Smooth muscle cell (in vitro differentiated cells): ENCODE measurements around the gene SEPTIN11. TPM values are rescaled to one million over a fixed set of nuclear protein-coding genes. Genes with fewer than 3 reads are reported as not detected.

Source experiments
- DNase-seq: peaks from one replicate; lab custom pipeline; 2025; ENCODE audit not compliant: unreplicated experiment; lab: John Stamatoyannopoulos, UW
- H2AFZ ChIP-seq: fragments of 200-600 bp; sonication (generic); 2 replicates; pipeline ENCODE4 v1.6.0; 2016; ENCODE audit warnings: antibody characterized with exemption, low read depth, mild to moderate bottlenecking
- H3F3A ChIP-seq: fragments of 200-600 bp; sonication (generic); 2 replicates; pipeline ENCODE4 v1.6.0; 2017; ENCODE audit warnings: antibody characterized with exemption, low read depth
- H3K27ac ChIP-seq: fragments of 200-600 bp; sonication (generic); 2 replicates; pipeline ENCODE4 v1.5.1; 2016; ENCODE audit warnings: low read depth, mild to moderate bottlenecking
- H3K27me3 ChIP-seq: fragments of 200-600 bp; sonication (generic); 2 replicates; pipeline ENCODE4 v1.6.1; 2016; ENCODE audit warnings: low read depth, mild to moderate bottlenecking
- H3K36me3 ChIP-seq: fragments of 200-600 bp; sonication (generic); 2 replicates; pipeline ENCODE4 v1.5.1; 2016; ENCODE audit warnings: low read depth
- H3K4me1 ChIP-seq: fragments of 200-600 bp; sonication (generic); 2 replicates; pipeline ENCODE4 v1.5.1; 2016; ENCODE audit warnings: low read depth
- H3K4me2 ChIP-seq: fragments of 200-600 bp; sonication (generic); 2 replicates; pipeline ENCODE4 v1.6.0; 2016; ENCODE audit warnings: mild to moderate bottlenecking
- H3K4me3 ChIP-seq: fragments of 200-600 bp; sonication (generic); 2 replicates; pipeline ENCODE4 v1.5.1; 2016; ENCODE audit warnings: mild to moderate bottlenecking
- H3K79me2 ChIP-seq: fragments of 200-600 bp; sonication (generic); 2 replicates; pipeline ENCODE4 v1.6.0; 2016; ENCODE audit warnings: low read depth, mild to moderate bottlenecking
- H3K9ac ChIP-seq: fragments of 200-600 bp; sonication (generic); 2 replicates; pipeline ENCODE4 v1.6.0; 2016; ENCODE audit warnings: low read depth
- H3K9me3 ChIP-seq: fragments of 200-600 bp; sonication (generic); replicated peaks from 2 replicates; pipeline ENCODE4 v1.5.1; 2016; ENCODE audit warnings: low read depth
- H4K20me1 ChIP-seq: fragments of 200-600 bp; sonication (generic); 2 replicates; pipeline ENCODE4 v1.6.0; 2016; ENCODE audit warnings: low read depth
- WGBS: methylation state at CpG from one replicate; pipeline ENCODE4 v1.1.7; 2016; ENCODE audit warnings: low lambda C conversion rate; 5-methylcytosine and 5-hydroxymethylcytosine counted together
- polyA plus RNA-seq: library from polyadenylated mRNA; unstranded; fragments of >200 nt; fragmentation: Nextera tagmentation; extraction: Ambion mirVana; gene quantifications from 2 replicates; pipeline ENCODE4 v1.2.1, GENCODE V29; 2016
- total RNA-seq: library from RNA; depleted of rRNA; stranded (reverse); fragments of >200 nt; gene quantifications from 2 replicates; pipeline ENCODE4 v1.2.3, GENCODE V29; 2014
- TF ChIP-seq, protein P1 (sequence below): fragments of 200-600 bp; sonication (generic); IDR thresholded peaks from 2 replicates; pipeline ENCODE4 v1.5.1; 2017; ENCODE audit warnings: borderline replicate concordance, mild to moderate bottlenecking, antibody characterized with exemption; ENCODE audit not compliant: insufficient read depth, poor library complexity, severe bottlenecking

SEPTIN11 gene
- total and polyA plus RNA-seq, 2 experiments from 2014 or later, result 157 to 244 TPM

DNA sequence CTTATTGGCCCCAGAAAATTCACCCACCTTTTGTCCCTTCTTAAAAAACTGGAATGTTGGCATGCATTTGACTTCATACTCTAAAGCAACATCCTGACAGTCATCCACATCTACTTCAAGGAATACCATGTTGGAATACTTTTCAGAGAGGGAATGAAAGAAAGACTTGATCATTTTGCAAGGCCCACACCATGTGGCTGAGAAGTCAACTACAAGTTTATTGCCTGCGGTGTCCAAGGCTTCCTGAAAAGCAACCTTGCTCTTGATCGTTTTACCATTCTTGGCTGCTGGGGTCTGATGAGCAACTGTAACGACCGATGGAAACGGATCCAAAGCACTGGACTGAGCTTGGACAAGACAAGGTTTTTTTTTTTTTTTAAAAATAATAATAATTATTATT is 9.3 kb downstream of the SEPTIN11 start:
- H4K20me1 ChIP-seq, result peaks cover 96% of the 10 kb centered on the region
- no peak overlapping the region for H2AFZ ChIP-seq
- 97% methylated on average over 5 of the region's 5 CpGs for WGBS

DNA sequence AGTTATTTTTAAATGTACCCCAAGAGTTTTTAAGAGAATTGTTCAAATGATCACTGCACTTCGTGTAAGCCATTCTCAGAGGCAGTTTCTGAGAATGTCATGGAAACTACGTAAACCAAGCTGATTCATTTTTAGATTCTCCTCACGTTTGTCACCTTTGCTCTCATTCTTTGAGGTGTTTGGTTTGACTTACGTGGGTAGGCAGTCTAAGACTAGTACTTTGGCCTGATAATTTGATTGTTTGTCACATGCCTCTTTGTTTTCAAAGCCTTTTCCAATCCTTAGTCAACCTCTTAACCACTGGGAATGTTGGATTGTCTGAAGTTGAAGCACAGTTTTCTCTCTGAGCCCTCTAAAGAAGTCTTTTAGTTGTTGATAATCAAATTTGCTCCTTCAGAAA is 10.5 kb downstream of the SEPTIN11 start:
- Histone ChIP-seq H3K9me3 (no peaks in the 10 kb centered on the region), H3K79me2 (peaks cover 98% of the 10 kb centered on the region), H3K9ac (no peak overlapping the region), H2AFZ (no peak overlapping the region), H3K27ac (peak overlapping the region; percentile 68), H3K27me3 (no peaks in the 10 kb centered on the region), H4K20me1 (peaks cover 96% of the 10 kb centered on the region), H3K4me3 (no peak overlapping the region), H3K4me1 (peaks cover 10% of the 10 kb centered on the region), H3K36me3 (no peaks in the 10 kb centered on the region), H3K4me2 (no peak overlapping the region), H3F3A (peaks cover 4% of the 10 kb centered on the region)
- TF ChIP-seq, protein P1, sequence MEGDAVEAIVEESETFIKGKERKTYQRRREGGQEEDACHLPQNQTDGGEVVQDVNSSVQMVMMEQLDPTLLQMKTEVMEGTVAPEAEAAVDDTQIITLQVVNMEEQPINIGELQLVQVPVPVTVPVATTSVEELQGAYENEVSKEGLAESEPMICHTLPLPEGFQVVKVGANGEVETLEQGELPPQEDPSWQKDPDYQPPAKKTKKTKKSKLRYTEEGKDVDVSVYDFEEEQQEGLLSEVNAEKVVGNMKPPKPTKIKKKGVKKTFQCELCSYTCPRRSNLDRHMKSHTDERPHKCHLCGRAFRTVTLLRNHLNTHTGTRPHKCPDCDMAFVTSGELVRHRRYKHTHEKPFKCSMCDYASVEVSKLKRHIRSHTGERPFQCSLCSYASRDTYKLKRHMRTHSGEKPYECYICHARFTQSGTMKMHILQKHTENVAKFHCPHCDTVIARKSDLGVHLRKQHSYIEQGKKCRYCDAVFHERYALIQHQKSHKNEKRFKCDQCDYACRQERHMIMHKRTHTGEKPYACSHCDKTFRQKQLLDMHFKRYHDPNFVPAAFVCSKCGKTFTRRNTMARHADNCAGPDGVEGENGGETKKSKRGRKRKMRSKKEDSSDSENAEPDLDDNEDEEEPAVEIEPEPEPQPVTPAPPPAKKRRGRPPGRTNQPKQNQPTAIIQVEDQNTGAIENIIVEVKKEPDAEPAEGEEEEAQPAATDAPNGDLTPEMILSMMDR, result no peak
- WGBS, result 55% methylated on average over 4 of the region's 4 CpGs
- DNase-seq, result no peak

More for the DNA sequence above, 9.3 kb downstream of the SEPTIN11 start:
- Histone ChIP-seq H3K9ac (no peak overlapping the region), H3K4me3 (no peak overlapping the region), H3K27ac (no peak overlapping the region), H3K36me3 (no peaks in the 10 kb centered on the region), H3K4me1 (peaks cover 16% of the 10 kb centered on the region), H3K9me3 (no peaks in the 10 kb centered on the region), H3F3A (peaks cover 4% of the 10 kb centered on the region), H3K27me3 (no peaks in the 10 kb centered on the region), H3K79me2 (peaks cover 98% of the 10 kb centered on the region), H3K4me2 (no peak overlapping the region)
- no peak for DNase-seq
- TF ChIP-seq, protein P1, result no peak

DNA sequence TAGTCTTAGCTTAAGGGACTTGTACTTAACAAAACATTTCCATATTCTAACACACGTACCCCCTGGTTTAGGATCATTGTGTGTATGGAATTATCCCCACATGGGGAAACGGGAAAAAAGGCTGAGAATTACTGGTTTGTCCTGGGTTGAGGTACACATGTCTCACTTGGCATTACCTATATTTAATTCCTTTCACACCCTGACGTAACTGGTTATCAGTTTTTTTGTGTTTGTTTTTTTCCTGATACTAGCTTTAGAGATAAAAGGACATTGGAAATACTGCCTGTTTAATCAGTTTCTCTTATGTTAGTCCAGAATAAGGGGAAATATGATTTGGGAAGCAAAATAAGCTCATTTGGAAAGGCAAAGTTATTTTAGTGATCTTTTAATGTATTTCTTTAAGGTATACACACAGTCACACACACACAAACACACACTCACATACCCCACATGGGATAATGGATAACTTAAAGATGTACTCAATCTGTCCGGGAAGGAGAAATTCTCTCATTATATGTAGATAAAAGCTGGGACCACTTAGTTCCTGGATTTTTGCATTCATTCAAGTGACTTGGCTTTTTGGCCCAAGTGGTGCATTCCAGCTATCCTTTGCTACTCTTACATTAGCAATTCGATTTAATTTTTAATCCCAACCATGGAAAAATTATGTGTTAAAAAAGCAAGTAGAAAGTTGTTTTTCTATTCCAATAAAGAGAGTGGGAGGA is 13.0 kb downstream of the SEPTIN11 start:
- no peaks in the 10 kb centered on the region for H3K36me3 ChIP-seq
- peaks cover 93% of the 10 kb centered on the region for H4K20me1 ChIP-seq
- DNase-seq, result no peak
- TF ChIP-seq, protein P1, result no peak
- H3K27me3 ChIP-seq, result no peaks in the 10 kb centered on the region
- peaks cover 98% of the 10 kb centered on the region for H3K79me2 ChIP-seq
- H3K4me1 ChIP-seq, result peaks cover 18% of the 10 kb centered on the region
- H3K4me3 ChIP-seq, result no peak overlapping the region
- no peak overlapping the region for H3K9ac ChIP-seq
- H3K9me3 ChIP-seq, result no peaks in the 10 kb centered on the region
- peak overlapping the region; percentile 4 for H3K27ac ChIP-seq
- 88% methylated on average over 5 of the region's 5 CpGs for WGBS
- peaks cover 10% of the 10 kb centered on the region for H3F3A ChIP-seq
- H2AFZ ChIP-seq, result no peak overlapping the region
- no peak overlapping the region for H3K4me2 ChIP-seq
